SK-N-DZ (cell line): ENCODE measurements around the gene CCR2.
"Not testable (repeated sequence)": the region's sequence is repeated elsewhere in the genome, so short reads cannot be mapped to it uniquely, and the experiment has no call there.

Experiments
- DNase-seq: peaks from one replicate; pipeline ENCODE4 v3.0.0-alpha.2; 2015; ENCODE audit warnings: low spot score

CCR2 gene

GRCh38 chr3:46375814-46376213 is 21.9 kb downstream of the CCR2 start:
- no peak for DNase-seq

GRCh38 chr3:46378426-46378942 is 24.6 kb downstream of the CCR2 start:
- DNase-seq: peak; percentile 2

GRCh38 chr3:46380471-46381221 is 26.7 kb downstream of the CCR2 start:
- no peak for DNase-seq

- DNase-seq: no peak
These were observed 27.7 kb downstream of the CCR2 start for GRCh38 chr3:46381625-46382024.

GRCh38 chr3:46383211-46383950 is 29.5 kb downstream of the CCR2 start:
- DNase-seq: no peak

GRCh38 chr3:46383951-46384330 is 30.0 kb downstream of the CCR2 start:
- DNase-seq: no peak

- DNase-seq: no peak
These were observed 32.3 kb downstream of the CCR2 start for GRCh38 chr3:46386205-46386604.

- DNase-seq: not testable (repeated sequence)
These were observed 34.9 kb downstream of the CCR2 start for GRCh38 chr3:46388847-46389246.

- no peak for DNase-seq
These were observed 35.4 kb downstream of the CCR2 start for GRCh38 chr3:46389306-46389705.

GRCh38 chr3:46391526-46391925 is 37.6 kb downstream of the CCR2 start:
- not testable (repeated sequence) for DNase-seq

GRCh38 chr3:46393011-46393410 is 39.1 kb downstream of the CCR2 start:
- no peak for DNase-seq

GRCh38 chr3:46393554-46394434 is 39.9 kb downstream of the CCR2 start:
- DNase-seq: no peak

GRCh38 chr3:46395210-46395661 is 41.3 kb downstream of the CCR2 start:
- no peak for DNase-seq

- DNase-seq: no peak
These were observed 42.0 kb downstream of the CCR2 start for GRCh38 chr3:46395766-46396530.

- DNase-seq: no peak
These were observed 43.2 kb downstream of the CCR2 start for GRCh38 chr3:46397111-46397510.

- no peak for DNase-seq
These were observed 44.5 kb downstream of the CCR2 start for GRCh38 chr3:46398186-46398955.

- DNase-seq: no peak
These were observed 45.2 kb downstream of the CCR2 start for GRCh38 chr3:46399098-46399497.

GRCh38 chr3:46399557-46399956 is 45.6 kb downstream of the CCR2 start:
- DNase-seq: no peak

GRCh38 chr3:46400000-46400734 is 46.3 kb downstream of the CCR2 start:
- DNase-seq: no peak

- DNase-seq: no peak
These were observed 46.9 kb downstream of the CCR2 start for GRCh38 chr3:46400846-46401245.
